Neural cell (in vitro differentiated cells): ENCODE results near the gene FZR1.

ENCODE experiments used
- EP300 ChIP-seq: fragments of 450-650 bp; conservative IDR thresholded peaks from 2 replicates; pipeline ENCODE4 v1.6.1; 2014; ENCODE audit warnings: antibody characterized with exemption, mild to moderate bottlenecking, moderate library complexity; ENCODE audit not compliant: poor library complexity, severe bottlenecking
- EZH2 ChIP-seq: fragments of 200-600, 300-800 bp; shearing (Covaris generic), sonication (generic); IDR thresholded peaks from 2 replicates; pipeline ENCODE4 v1.6.1; 2014; ENCODE audit warnings: antibody characterized with exemption, low read length, borderline replicate concordance, mild to moderate bottlenecking; ENCODE audit not compliant: insufficient read depth, poor library complexity, severe bottlenecking
- MXI1 ChIP-seq: fragments of 450-650 bp; conservative IDR thresholded peaks from 2 replicates; pipeline ENCODE4 v1.6.1; 2014; ENCODE audit warnings: antibody characterized with exemption, mild to moderate bottlenecking; ENCODE audit not compliant: poor library complexity, severe bottlenecking
- POLR2AphosphoS5 ChIP-seq: IDR thresholded peaks from 2 replicates; pipeline ENCODE4 v1.6.1; 2012
- RAD21 ChIP-seq: fragments of 450-650 bp; conservative IDR thresholded peaks from 2 replicates; pipeline ENCODE4 v1.6.1; 2014; ENCODE audit warnings: antibody characterized with exemption, mild to moderate bottlenecking, moderate library complexity
- SMC3 ChIP-seq: fragments of 450-650 bp; conservative IDR thresholded peaks from 2 replicates; pipeline ENCODE4 v1.6.1; 2014; ENCODE audit warnings: antibody characterized with exemption, mild to moderate bottlenecking, moderate library complexity; ENCODE audit not compliant: poor library complexity
- TAF1 ChIP-seq: IDR thresholded peaks from 2 replicates; pipeline ENCODE4 v1.6.1; 2012; ENCODE audit warnings: low read depth
- TF ChIP-seq, protein P1 (sequence below): fragments of 450-650 bp; IDR thresholded peaks from 2 replicates; pipeline ENCODE4 v1.5.1; 2014; ENCODE audit warnings: antibody characterized with exemption, mild to moderate bottlenecking, moderate library complexity; ENCODE audit not compliant: poor library complexity, severe bottlenecking
- TF ChIP-seq, protein P2 (sequence below): IDR thresholded peaks from 2 replicates; pipeline ENCODE4 v1.6.1; 2012; ENCODE audit warnings: borderline replicate concordance

DNA sequence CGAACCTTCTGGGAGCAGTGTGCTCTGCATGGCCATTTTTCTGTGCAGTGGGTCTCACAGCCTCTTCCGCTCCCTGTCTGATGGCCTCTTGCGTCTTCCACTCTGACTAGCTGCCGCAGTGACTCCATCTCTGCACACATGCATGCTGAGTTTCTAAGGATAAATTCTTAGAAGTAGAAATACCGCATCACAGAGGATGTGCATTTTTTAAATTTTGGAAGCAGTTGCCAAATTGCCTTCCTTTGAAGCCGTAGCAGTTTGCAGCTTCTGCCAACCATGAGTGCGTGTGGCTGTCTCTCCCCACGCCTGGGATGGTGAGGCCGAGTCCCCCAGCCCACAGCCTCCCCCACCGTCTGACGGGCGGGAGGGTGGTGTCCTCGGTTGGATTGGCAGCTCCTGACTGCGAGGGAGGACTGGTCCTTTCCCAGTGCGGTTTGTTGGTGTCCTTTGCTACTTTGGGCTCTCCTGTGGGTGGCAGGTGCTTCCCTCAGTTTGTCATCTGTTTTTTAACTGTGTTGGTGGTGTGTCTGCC is 9.8 kb downstream of the FZR1 start:
- no peak for TF ChIP-seq TAF1
- TF ChIP-seq, protein P1, sequence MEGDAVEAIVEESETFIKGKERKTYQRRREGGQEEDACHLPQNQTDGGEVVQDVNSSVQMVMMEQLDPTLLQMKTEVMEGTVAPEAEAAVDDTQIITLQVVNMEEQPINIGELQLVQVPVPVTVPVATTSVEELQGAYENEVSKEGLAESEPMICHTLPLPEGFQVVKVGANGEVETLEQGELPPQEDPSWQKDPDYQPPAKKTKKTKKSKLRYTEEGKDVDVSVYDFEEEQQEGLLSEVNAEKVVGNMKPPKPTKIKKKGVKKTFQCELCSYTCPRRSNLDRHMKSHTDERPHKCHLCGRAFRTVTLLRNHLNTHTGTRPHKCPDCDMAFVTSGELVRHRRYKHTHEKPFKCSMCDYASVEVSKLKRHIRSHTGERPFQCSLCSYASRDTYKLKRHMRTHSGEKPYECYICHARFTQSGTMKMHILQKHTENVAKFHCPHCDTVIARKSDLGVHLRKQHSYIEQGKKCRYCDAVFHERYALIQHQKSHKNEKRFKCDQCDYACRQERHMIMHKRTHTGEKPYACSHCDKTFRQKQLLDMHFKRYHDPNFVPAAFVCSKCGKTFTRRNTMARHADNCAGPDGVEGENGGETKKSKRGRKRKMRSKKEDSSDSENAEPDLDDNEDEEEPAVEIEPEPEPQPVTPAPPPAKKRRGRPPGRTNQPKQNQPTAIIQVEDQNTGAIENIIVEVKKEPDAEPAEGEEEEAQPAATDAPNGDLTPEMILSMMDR: no peak
- TF ChIP-seq, protein P2, sequence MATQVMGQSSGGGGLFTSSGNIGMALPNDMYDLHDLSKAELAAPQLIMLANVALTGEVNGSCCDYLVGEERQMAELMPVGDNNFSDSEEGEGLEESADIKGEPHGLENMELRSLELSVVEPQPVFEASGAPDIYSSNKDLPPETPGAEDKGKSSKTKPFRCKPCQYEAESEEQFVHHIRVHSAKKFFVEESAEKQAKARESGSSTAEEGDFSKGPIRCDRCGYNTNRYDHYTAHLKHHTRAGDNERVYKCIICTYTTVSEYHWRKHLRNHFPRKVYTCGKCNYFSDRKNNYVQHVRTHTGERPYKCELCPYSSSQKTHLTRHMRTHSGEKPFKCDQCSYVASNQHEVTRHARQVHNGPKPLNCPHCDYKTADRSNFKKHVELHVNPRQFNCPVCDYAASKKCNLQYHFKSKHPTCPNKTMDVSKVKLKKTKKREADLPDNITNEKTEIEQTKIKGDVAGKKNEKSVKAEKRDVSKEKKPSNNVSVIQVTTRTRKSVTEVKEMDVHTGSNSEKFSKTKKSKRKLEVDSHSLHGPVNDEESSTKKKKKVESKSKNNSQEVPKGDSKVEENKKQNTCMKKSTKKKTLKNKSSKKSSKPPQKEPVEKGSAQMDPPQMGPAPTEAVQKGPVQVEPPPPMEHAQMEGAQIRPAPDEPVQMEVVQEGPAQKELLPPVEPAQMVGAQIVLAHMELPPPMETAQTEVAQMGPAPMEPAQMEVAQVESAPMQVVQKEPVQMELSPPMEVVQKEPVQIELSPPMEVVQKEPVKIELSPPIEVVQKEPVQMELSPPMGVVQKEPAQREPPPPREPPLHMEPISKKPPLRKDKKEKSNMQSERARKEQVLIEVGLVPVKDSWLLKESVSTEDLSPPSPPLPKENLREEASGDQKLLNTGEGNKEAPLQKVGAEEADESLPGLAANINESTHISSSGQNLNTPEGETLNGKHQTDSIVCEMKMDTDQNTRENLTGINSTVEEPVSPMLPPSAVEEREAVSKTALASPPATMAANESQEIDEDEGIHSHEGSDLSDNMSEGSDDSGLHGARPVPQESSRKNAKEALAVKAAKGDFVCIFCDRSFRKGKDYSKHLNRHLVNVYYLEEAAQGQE: no peak
- no peak for TF ChIP-seq RAD21
- TF ChIP-seq POLR2AphosphoS5: no peak
- no peak for TF ChIP-seq EZH2
- no peak for TF ChIP-seq EP300
- TF ChIP-seq SMC3: no peak
- TF ChIP-seq MXI1: no peak
